ENCODE results near the gene YTHDC2. TPM values are rescaled to one million over a fixed set of nuclear protein-coding genes. Genes with fewer than 3 reads are reported as not detected.

Gene YTHDC2
- 6.1 to 9.6 TPM (median 7.4 TPM) in 5 replicates for total RNA-seq (2022; extraction: Qiagen RNA extraction; ENCODE audit: low read depth)

DNA sequence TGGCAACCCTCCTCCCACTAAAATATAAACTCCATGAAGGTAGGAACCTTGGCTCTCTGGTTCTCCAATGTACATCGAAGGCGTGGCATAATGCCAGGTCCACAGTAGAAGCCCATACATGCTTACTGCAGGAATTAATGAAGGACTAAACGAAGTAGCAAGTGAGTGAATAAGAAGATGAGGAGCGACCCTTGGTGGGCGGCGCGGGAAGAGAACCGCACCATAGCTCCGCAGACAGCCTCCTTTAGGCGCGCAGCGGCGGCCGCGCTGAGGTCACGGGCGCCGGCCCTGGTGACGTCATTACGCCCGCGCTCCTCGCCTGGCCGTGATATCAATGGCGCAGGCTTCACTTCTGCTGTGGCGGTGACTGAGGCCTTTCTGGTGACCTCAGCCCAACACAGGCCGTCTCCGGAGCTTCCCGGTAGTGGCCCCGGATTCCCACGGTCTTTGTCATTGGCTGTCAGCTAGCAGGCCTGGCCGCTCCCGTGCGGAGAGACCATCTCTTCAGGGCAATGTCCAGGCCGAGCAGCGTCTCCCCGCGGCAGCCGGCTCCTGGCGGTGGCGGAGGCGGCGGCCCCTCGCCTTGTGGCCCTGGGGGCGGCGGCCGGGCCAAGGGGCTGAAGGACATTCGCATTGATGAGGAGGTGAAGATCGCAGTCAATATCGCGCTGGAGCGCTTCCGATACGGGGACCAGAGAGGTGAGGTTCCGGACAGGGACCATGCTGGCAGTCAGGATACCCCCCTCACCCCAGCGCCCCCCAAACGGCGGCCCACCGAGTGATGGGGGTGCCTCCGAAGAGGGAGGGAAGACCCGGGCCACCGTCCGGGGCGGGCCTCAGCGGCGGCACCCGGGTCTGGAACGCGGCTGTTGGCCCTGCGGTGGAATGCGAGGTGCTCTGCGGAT lies at the start of gene YTHDC2:
YTHDC2 (plus strand) TSS at position 311 of the 905 bp plus-strand sequence; CDS start at position 513, 202 bp downstream.

DNA sequence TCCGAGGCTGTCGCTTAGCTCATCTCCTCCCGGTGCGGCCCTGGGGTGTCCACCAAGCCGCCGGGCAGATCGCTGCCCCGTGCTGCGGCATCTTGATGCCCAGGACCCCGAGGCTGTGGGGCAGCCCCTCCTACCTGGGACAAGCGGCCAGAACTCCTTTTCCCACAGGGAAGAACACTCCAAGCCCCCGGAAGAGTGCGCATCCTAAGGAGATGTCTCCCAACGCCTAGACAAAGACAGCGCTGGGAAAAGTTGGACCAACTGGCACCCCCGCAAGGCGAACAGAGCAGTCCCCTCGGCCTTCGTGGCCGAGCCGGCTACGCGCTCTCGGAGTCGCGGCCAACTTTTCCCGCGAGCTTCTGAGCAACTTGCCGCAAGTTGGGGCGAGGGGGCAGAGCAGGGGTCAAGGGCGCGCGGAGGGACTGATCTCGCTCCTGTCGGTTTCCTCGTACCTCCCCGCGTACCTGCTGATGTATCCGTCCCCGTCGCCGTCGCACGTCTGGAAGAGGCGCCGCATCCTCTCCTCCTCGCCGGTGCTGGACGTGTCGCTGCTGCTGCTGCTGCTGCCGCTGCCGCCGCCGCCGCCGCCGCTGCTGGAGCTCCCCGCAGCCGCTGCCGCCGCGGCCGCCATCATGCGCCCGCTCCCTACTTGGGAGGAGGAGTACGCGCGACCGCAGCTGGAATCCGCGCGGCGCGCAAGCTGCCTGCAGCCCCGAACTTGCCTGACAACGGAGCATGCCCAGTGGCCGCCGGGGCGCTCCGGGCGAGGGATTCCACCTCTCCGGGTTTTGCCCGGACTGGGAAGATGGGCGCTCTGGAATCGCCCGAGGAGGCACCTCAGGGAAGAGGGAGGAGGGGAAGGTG lies 25.5 kb upstream of the YTHDC2 start, which contains the start of gene MCC:
MCC (minus strand) TSS at position 673 of the 864 bp plus-strand sequence.

Other genes starting within 250 kb of the YTHDC2 start
- gene TSSK1B, start 78.7 kb upstream of the YTHDC2 start, total RNA-seq (2022; extraction: Qiagen RNA extraction; ENCODE audit: low read depth), result not detected in 5 replicates
- 0.14 to 0.38 TPM (median 0.25 TPM) in 5 replicates for gene MCC, start 25.2 kb upstream of the YTHDC2 start, total RNA-seq (2022; extraction: Qiagen RNA extraction; ENCODE audit: low read depth)

Data from A549 treated with CpdA at 1 μM for 4 hours (cell line).